Peyer's patch (tissue), 4 donors: Measurements from ENCODE around the gene WNT9B.

Source experiments
- CTCF ChIP-seq, 6 experiments: fragments of 450-650 bp in 4 of 6; fragments of 200-600 bp in 2 of 6; sonication (generic) in 1 of 6; IDR thresholded peaks; one replicate each; pipeline ENCODE4 v1.5.1; 2017 to 2019; ENCODE audit warnings: antibody characterized with exemption in 6 of 6, mild to moderate bottlenecking in 3 of 6, moderate library complexity in 1 of 6
- POLR2A ChIP-seq, 2 donors: fragments of 450-650 bp; IDR thresholded peaks; one replicate each; pipeline ENCODE4 v1.5.1; 2017; ENCODE audit warnings: antibody characterized with exemption in 2 of 2, mild to moderate bottlenecking in 2 of 2, moderate library complexity in 2 of 2

GRCh38 chr17:46875849-46876352 lies 24.5 kb downstream of the WNT9B start:
- TF ChIP-seq CTCF (IDR thresholded peaks at IDR 0.05) (no peak), POLR2A (IDR thresholded peaks at IDR 0.05) (no peak)
